Ectodermal cell (in vitro differentiated cells): ENCODE data around the gene PTPN3. TPM values are rescaled to one million over a fixed set of nuclear protein-coding genes. Genes with fewer than 3 reads are reported as not detected.
"Not testable (repeated sequence)": the region's sequence is repeated elsewhere in the genome, so short reads cannot be mapped to it uniquely, and the experiment has no call there.

ENCODE experiments used
- H3K27ac ChIP-seq: 2 replicates; pipeline ENCODE4 v1.7.0; 2013; ENCODE audit warnings: mild to moderate bottlenecking, low read depth, low read length; ENCODE audit not compliant: insufficient read depth, poor library complexity, severe bottlenecking
- H3K27me3 ChIP-seq: 2 replicates; pipeline ENCODE4 v1.7.0; 2013; ENCODE audit warnings: mild to moderate bottlenecking, low read length; ENCODE audit not compliant: insufficient read depth, control insufficient read depth, poor library complexity, severe bottlenecking
- H3K36me3 ChIP-seq: one replicate; pipeline ENCODE4 v1.7.0; 2013; ENCODE audit warnings: low read length; ENCODE audit not compliant: control insufficient read depth, insufficient read depth
- H3K4me1 ChIP-seq: one replicate; pipeline ENCODE4 v1.7.0; 2013; ENCODE audit warnings: low read length; ENCODE audit not compliant: control insufficient read depth, insufficient read depth
- H3K4me3 ChIP-seq: 2 replicates; pipeline ENCODE4 v1.7.0; 2013; ENCODE audit warnings: low read depth, low read length, control low read depth; ENCODE audit not compliant: insufficient read depth
- H3K9me3 ChIP-seq: 2 replicates; pipeline ENCODE4 v1.7.0; 2013; ENCODE audit warnings: mild to moderate bottlenecking, low read length, moderate library complexity; ENCODE audit not compliant: control insufficient read depth
- WGBS, 2 experiments: methylation state at CpG; one replicate each; pipeline ENCODE4 v1.1.7; 2013; ENCODE audit warnings: missing lambda C conversion rate in 2 of 2; 5-methylcytosine and 5-hydroxymethylcytosine counted together
- polyA plus RNA-seq, 4 experiments: library from polyadenylated mRNA; stranded (reverse); fragments of 50-300 nt; gene quantifications; one replicate each; pipeline ENCODE4 v1.2.3, GENCODE V29; 2013

PTPN3 gene
- polyA plus RNA-seq (2013, experiment 1 of 4) = 1.2 TPM
- 2.4 TPM for polyA plus RNA-seq (2013, experiment 2 of 4)
- 1.8 TPM for polyA plus RNA-seq (2013, experiment 3 of 4)
- 1.1 TPM for polyA plus RNA-seq (2013, experiment 4 of 4)

DNA sequence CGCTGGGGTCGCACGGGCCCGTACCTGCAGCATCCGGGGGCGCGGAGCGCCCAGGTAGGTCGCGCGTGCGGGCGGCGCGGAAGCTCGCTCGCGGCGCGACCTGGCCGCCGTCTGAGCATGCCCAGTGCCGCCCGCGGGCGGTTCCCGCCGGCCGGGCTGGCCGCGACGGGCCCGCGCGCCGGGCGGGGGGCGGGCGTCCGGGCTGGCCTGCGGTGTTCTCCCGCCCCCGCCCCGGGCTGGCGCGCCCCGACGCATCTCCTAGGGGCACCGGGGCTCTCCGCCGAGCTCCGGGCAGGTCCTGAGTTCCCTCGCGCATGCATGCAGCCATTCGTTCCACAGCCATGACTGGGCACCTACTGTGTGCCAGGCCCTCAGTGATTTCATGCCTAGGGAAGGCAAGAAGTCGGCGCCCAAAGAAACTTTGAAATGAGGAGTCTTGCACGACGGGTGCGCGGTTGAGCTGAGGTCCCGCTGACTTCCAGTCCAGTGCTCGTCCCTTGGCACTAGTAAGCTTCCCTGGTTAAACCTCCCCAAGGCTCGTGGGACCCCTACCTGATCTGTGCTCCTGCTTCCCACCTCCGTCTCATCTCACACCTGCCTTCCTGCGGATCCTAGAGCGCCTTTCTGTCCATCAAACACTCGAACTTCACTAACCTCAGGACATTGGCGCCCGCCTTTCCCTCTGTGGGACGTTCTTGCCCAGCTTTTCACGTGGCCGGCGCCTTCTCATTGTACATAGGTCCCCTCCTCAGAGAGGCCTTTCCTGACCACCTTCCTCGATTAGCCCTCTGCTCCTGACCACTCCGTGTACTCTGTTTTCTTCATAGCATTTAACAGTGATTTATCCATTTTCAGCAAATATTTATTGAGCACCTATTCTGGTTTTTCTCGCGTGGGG, at the start of gene PTPN3:
PTPN3 (minus strand) TSS at position 113 of the 898 bp plus-strand sequence. CDS start 34,873 bp downstream, outside the sequence.
- no peaks in the 10 kb centered on the region for H3K9me3 ChIP-seq
- WGBS, 2 experiments = 5% methylated on average over 78 of the region's 78 CpGs
- no peaks in the 10 kb centered on the region for H3K4me1 ChIP-seq
- H3K36me3 ChIP-seq = no peaks in the 10 kb centered on the region
- H3K27ac ChIP-seq = no peak within 1 kb of the TSS
- peaks cover 81% of the 10 kb centered on the region for H3K27me3 ChIP-seq
- H3K4me3 ChIP-seq = peak within 1 kb of the TSS; percentile 38

DNA sequence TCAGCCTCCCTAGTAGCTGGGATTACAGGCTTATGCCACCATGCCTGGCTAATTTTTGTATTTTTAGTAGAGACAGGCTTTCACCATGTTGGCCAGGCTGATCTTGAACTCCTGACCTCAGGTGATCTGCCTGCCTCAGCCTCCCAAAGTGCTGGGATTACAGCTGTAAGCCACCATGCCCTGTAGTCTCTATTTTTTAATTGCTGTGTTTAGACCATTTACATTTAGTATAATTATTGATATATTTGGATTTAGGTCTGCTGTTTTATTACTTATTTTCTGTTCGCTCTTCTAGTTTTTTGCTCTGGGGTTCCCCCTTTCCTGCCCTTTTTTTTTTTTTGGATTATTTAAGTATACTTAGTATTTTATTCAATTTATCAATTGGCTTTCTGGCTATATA, 46.8 kb upstream of the PTPN3 start:
- not testable (repeated sequence) for H3K4me3 ChIP-seq, H3K36me3 ChIP-seq, H3K27me3 ChIP-seq, H3K27ac ChIP-seq, H3K9me3 ChIP-seq, H3K4me1 ChIP-seq
- WGBS, 2 experiments = no CpG with 5 or more reads among the region's 1 CpG

DNA sequence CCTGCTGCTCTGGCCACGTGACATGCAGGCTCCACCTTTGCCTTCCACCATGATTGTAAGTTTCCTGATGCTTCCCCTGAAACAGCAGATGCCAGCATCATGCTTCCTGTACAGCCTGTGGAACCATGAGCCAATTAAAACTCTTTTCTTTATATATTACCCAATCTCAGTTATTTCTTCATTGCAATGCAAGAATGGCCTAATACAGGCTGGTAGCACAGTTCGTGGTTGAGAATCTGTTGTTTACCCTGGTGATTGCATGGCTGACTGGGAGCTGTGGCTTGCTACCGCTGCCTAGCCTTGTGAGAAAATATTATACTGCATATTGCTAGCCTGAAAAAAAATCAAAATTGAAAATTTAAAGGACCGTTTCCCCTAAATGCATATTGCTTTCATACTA, 44.8 kb upstream of the PTPN3 start:
- Histone ChIP-seq H3K4me3 (no peak overlapping the region), H3K27me3 (no peaks in the 10 kb centered on the region), H3K36me3 (no peaks in the 10 kb centered on the region), H3K4me1 (no peaks in the 10 kb centered on the region), H3K27ac (no peak overlapping the region), H3K9me3 (no peaks in the 10 kb centered on the region)
- 86 to 89% methylated on average over 3 of the region's 4 CpGs for WGBS, 2 experiments

GRCh38 chr9:109538346-109538745, 40.2 kb upstream of the PTPN3 start:
- H3K4me1 ChIP-seq = no peaks in the 10 kb centered on the region
- H3K27ac ChIP-seq = no peak overlapping the region
- H3K27me3 ChIP-seq = no peaks in the 10 kb centered on the region
- WGBS, 2 experiments = 94 to 97% methylated on average over 5 of the region's 5 CpGs
- no peak overlapping the region for H3K4me3 ChIP-seq
- no peaks in the 10 kb centered on the region for H3K36me3 ChIP-seq
- no peaks in the 10 kb centered on the region for H3K9me3 ChIP-seq

DNA sequence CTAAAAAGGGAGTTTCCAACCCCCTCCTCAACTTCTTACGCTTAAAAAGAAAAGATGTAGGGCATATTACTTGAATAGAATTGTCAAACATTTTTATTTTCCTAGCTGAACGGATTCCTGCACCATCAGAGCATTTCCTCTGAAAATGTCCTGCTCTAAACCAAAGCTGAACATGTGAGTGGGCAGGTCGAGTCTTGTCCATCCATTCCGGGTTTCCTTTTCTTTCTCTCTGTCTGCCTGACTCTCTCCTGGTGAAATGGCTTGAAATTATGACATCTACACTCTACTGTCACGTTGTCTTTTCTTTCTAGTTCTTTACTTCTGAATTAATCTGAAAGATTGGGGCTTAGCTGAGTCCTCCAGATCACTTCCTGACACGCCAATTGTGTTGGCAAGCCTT, 39.2 kb upstream of the PTPN3 start:
- no peaks in the 10 kb centered on the region for H3K9me3 ChIP-seq
- H3K27ac ChIP-seq = no peak overlapping the region
- no peaks in the 10 kb centered on the region for H3K27me3 ChIP-seq
- 88 to 92% methylated on average over 5 to 6 of the region's 6 CpGs for WGBS, 2 experiments
- no peaks in the 10 kb centered on the region for H3K36me3 ChIP-seq
- H3K4me1 ChIP-seq = no peaks in the 10 kb centered on the region
- H3K4me3 ChIP-seq = no peak overlapping the region

DNA sequence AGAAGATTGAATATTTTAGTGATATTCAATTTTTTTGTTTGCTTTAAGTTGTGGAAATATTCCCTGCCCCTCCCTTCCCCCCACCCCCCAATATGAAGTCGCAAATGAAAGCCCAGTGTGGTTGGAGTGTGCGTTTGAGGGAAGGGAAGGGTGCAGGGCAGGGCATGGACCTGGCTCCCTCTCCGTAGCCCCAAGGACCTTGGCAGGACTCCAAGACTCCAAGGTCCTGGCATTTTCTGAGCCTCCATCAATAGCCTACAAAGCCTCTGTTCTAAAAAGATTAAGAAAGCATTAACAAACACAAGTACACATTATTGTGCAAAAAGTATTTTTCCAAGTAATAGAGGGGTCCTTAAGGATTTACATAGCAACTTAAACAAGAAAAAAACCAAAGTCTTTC, 38.8 kb upstream of the PTPN3 start:
- Histone ChIP-seq H3K27me3 (no peaks in the 10 kb centered on the region), H3K9me3 (no peaks in the 10 kb centered on the region), H3K4me1 (no peaks in the 10 kb centered on the region), H3K27ac (no peak overlapping the region), H3K4me3 (no peak overlapping the region), H3K36me3 (no peaks in the 10 kb centered on the region)
- WGBS, 2 experiments = 90 to 96% methylated on average over 2 to 3 of the region's 3 CpGs

- H3K9me3 ChIP-seq = no peaks in the 10 kb centered on the region
- no peaks in the 10 kb centered on the region for H3K36me3 ChIP-seq
- H3K27me3 ChIP-seq = no peaks in the 10 kb centered on the region
- WGBS, 2 experiments = 89 to 92% methylated on average over 6 of the region's 6 CpGs
- no peak overlapping the region for H3K27ac ChIP-seq
- no peaks in the 10 kb centered on the region for H3K4me1 ChIP-seq
- H3K4me3 ChIP-seq = no peak overlapping the region
These were observed 37.3 kb upstream of the PTPN3 start for GRCh38 chr9:109535365-109535764.

DNA sequence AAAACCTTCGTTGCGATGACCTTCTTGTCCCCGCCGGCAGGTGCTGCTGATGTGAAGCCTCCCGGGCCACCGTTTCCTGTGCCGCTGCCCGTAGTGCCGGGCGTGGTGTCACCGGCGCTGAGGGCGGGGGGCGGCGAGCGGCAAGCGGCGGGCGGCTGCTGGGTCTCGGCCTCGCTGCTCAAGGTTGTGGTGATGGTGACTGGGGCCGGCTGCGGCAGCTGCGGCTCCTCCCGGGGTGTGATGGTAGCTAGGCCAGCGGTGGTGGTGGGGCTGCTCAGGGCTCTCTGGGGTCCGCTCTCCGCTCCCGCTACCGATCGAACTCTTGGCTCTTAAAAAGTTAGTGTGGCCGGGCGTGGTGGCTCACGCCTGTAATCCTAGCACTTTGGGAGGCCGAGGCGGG, 36.0 kb upstream of the PTPN3 start:
- Histone ChIP-seq H3K27me3 (no peaks in the 10 kb centered on the region), H3K27ac (no peak overlapping the region)

DNA sequence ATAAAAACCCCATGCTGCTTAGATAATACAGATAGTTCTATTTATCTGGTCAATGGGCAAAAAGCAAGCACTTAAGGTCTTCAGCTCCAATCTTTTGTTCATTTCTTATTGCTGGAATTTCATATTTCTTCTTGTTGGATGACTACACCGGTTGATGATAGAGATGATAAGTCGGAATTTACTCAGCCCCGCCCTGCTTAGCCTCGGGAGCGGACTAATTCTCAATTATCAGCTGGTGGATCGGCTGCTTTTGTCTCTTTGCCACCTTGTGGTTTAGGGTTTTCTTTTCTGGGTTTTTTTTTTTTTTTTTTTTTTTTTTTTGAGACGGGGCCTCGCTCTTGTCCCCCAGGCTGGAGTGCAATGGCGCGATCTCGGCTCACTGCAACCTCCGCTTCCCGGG, 34.5 kb upstream of the PTPN3 start:
- H3K36me3 ChIP-seq, H3K27ac ChIP-seq, H3K9me3 ChIP-seq, H3K4me1 ChIP-seq, H3K4me3 ChIP-seq, H3K27me3 ChIP-seq: not testable (repeated sequence)
- WGBS, 2 experiments = 86 to 93% methylated on average over 13 of the region's 13 CpGs

More for the DNA sequence above, 36.0 kb upstream of the PTPN3 start:
- H3K36me3 ChIP-seq = no peaks in the 10 kb centered on the region
- WGBS, 2 experiments = 92 to 96% methylated on average over 36 of the region's 36 CpGs
- H3K4me1 ChIP-seq = no peaks in the 10 kb centered on the region
- H3K9me3 ChIP-seq = no peaks in the 10 kb centered on the region
- no peak overlapping the region for H3K4me3 ChIP-seq

DNA sequence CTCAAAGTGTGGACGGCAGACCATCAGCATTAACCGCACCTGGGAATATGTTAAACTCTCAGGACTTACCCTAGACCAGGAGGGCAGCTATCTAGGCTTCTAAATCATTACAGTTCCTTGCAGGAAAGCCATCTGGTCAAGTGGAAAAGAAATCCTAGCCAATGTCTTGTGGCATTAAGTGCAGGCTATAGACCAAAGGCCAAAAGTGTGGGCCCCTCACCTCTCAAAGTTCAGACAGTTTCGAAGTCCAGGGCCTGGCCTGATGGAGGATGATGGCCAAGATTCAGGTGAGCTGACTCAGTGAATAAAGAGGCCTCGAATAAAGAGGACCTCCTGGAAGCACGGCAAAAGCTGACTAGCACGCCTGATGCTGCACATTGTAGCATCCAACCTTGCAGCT, 24.0 kb upstream of the PTPN3 start:
- WGBS, 2 experiments = 93 to 94% methylated on average over 5 of the region's 6 CpGs
- Histone ChIP-seq H3K36me3 (no peaks in the 10 kb centered on the region), H3K4me3 (no peak overlapping the region)

More for the DNA sequence above, 24.0 kb upstream of the PTPN3 start:
- Histone ChIP-seq H3K9me3 (no peaks in the 10 kb centered on the region), H3K27me3 (no peaks in the 10 kb centered on the region), H3K4me1 (peaks cover 4% of the 10 kb centered on the region), H3K27ac (no peak overlapping the region)
